SK-N-MC (cell line): ENCODE measurements around the gene SLC4A4.

ENCODE experiments used
- EZH2 ChIP-seq: fragments of 200-600 bp; sonication (generic); IDR thresholded peaks from one replicate; pipeline ENCODE4 v1.6.1; 2017; ENCODE audit warnings: antibody characterized with exemption
- FOXP2 ChIP-seq: optimal IDR thresholded peaks from 2 replicates; pipeline ENCODE3; 2011; ENCODE audit warnings: mild to moderate bottlenecking, moderate library complexity; ENCODE audit not compliant: insufficient read depth; ENCODE audit errors: extremely low read length, control extremely low read depth
- POLR2AphosphoS5 ChIP-seq: IDR thresholded peaks from 2 replicates; pipeline ENCODE4 v1.6.1; 2012; ENCODE audit warnings: mild to moderate bottlenecking, low read depth, low read length, borderline replicate concordance

- TF ChIP-seq EZH2 (no peak), POLR2AphosphoS5 (no peak), FOXP2 (no peak)
These were observed 260.8 kb downstream of the SLC4A4 start for GRCh38 chr4:71599578-71599977.
